ENCODE measurements around the gene CDR2.
"Not testable (repeated sequence)": the region's sequence is repeated elsewhere in the genome, so short reads cannot be mapped to it uniquely, and the experiment has no call there.

Gene CDR2

DNA sequence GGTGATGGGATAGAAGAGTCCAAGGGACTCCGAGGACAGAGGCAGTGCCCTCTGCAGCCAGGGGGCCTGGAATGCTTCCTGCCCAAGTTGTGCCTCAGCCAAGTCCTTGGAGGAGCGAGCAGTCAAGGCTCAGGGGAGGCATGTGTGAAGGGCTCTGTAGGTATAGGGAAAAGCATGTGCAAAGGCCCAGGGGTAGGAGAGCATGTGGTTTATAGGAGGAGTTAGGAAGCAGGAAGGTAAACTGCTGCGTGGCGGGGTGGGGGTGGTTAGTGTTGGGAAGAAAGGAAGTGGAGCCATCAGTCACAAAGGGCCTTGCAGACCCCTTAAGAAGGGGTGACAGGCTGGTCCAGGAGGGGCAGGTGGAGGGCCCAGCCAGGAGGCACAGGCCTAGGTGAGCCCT lies 70.0 kb downstream of the CDR2 start:
- Histone ChIP-seq H3K27me3 (ENCODE audit: insufficient read depth, low read depth, severe bottlenecking) (no peaks in the 10 kb centered on the region), H3K27ac (no peak overlapping the region), H3K36me3 (peaks cover 79% of the 10 kb centered on the region), H3K4me3 (ENCODE audit: low read depth, low read length) (no peak overlapping the region), H3K9me3 (ENCODE audit: severe bottlenecking) (no peaks in the 10 kb centered on the region)
- DNase-seq, result no peak
- TF ChIP-seq, protein P1, sequence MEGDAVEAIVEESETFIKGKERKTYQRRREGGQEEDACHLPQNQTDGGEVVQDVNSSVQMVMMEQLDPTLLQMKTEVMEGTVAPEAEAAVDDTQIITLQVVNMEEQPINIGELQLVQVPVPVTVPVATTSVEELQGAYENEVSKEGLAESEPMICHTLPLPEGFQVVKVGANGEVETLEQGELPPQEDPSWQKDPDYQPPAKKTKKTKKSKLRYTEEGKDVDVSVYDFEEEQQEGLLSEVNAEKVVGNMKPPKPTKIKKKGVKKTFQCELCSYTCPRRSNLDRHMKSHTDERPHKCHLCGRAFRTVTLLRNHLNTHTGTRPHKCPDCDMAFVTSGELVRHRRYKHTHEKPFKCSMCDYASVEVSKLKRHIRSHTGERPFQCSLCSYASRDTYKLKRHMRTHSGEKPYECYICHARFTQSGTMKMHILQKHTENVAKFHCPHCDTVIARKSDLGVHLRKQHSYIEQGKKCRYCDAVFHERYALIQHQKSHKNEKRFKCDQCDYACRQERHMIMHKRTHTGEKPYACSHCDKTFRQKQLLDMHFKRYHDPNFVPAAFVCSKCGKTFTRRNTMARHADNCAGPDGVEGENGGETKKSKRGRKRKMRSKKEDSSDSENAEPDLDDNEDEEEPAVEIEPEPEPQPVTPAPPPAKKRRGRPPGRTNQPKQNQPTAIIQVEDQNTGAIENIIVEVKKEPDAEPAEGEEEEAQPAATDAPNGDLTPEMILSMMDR (IDR thresholded peaks at IDR 0.05; ENCODE audit: low read depth, low read length), result no peak

DNA sequence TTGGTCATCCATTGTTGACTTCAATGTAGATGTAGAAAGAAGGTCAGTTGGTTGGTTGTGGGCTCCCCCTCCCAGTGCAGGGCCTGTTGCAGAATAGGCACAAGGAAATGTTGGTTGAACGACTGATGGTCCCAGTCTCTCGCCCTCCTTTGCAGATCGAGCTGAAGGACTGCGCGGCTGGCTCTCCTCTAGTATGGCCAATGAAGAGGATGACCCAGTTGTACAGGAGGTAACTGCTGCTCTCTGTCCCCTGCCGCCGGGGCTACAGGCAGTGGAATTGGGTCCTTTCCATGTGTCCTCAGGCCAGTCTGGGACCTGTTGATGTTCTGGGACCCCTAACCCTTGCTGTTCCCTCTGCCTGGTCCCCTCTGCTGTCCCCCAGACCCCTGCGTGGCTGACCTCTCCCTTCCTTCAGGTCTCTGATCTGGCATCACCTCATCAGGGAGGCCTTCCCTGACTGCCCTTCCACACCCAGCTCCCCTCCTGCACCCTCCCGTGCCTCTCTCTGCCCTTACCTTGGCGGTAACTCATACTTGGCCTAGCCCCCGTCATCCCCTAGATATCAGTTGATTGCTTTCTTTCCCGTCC lies 71.5 kb downstream of the CDR2 start:
- Histone ChIP-seq H3K4me3 (ENCODE audit: low read depth, low read length) (no peak overlapping the region), H3K27ac (no peak overlapping the region), H3K27me3 (ENCODE audit: insufficient read depth, low read depth, severe bottlenecking) (no peaks in the 10 kb centered on the region), H3K9me3 (ENCODE audit: severe bottlenecking) (no peaks in the 10 kb centered on the region), H3K36me3 (peaks cover 77% of the 10 kb centered on the region)
- DNase-seq, result no peak
- TF ChIP-seq, protein P1 (IDR thresholded peaks at IDR 0.05; ENCODE audit: low read depth, low read length), result no peak

DNA sequence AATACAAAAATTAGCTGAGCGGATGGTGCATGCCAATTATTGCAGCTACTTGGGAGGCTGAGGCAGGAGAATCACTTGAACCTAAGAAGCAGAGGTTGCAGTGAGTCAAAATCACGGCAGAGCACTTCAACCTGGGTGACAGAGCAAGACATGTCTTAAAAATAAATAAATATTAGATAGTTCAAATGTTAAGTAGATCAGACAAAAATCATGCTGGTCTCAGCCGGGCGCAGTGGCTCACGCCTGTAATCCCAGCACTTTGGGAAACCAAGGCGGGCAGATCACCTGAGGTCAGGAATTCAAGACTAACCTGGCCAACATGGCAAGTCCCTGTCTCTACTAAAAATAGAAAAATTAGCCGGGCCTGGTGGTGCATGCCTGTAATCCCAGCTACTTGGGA lies 73.0 kb downstream of the CDR2 start:
- not testable (repeated sequence) for H3K27ac ChIP-seq; H3K4me3 ChIP-seq (ENCODE audit: low read depth, low read length); H3K27me3 ChIP-seq (ENCODE audit: insufficient read depth, low read depth, severe bottlenecking); H3K9me3 ChIP-seq (ENCODE audit: severe bottlenecking); DNase-seq
- peaks cover 70% of the 10 kb centered on the region for H3K36me3 ChIP-seq

DNA sequence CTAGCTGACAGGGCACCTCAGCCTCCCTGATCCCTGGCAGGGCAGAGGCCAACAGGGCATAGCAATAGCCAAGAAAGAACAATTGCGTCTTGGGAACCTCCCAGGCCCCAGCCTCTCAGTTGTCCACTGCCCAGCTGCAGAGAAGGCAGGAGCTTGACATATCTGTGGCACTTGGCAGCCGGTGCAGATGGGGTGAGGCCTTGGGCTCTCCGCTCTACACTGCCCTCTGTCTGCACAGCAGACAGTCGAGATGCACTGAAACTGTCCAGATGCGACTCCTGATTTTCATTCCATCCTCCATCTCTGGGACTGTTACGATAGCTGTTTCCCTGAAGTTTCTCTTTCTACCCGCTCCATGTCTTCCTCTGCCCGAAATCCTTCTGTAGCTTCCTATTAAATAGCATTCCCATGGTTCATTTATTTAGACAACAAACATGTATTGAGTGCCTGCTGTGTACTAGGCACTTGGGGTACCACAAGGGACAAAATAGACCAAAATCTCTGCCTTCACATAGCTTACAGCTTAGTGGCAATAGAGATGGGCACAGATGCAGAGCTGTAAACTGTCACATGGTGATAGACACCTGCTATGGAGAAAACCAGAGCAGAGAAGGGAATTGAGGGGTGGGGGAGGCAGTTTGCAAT lies 73.9 kb downstream of the CDR2 start:
- no peak overlapping the region for H3K4me3 ChIP-seq (ENCODE audit: low read depth, low read length)
- H3K27ac ChIP-seq, result no peak overlapping the region
- H3K36me3 ChIP-seq, result peaks cover 61% of the 10 kb centered on the region
- H3K9me3 ChIP-seq (ENCODE audit: severe bottlenecking), result no peaks in the 10 kb centered on the region
- TF ChIP-seq, protein P1 (IDR thresholded peaks at IDR 0.05; ENCODE audit: low read depth, low read length), result peak; percentile 87
- peak; percentile 66 for DNase-seq
- no peaks in the 10 kb centered on the region for H3K27me3 ChIP-seq (ENCODE audit: insufficient read depth, low read depth, severe bottlenecking)

DNA sequence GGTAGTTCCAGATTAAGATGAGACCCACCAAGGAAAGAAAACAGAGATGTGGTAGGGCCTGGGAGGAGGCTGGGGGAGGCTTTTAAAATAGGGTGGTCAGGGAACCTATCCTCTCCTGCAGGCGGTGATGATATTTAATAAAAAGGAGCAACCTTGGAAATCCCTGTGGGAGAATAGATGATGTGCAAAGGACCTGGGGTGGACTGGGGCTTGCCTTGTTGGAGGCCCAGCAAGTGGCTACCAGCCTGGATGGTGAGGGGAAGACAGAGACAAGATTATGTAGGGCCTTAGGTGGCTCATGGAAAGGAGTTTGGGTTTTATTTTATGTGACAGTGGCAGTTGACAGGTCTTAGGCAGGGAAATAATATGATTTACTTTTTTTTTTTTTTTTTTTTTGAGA lies 75.4 kb downstream of the CDR2 start:
- H3K4me3 ChIP-seq (ENCODE audit: low read depth, low read length), result no peak overlapping the region

More for the DNA sequence above, 75.4 kb downstream of the CDR2 start:
- TF ChIP-seq, protein P1 (IDR thresholded peaks at IDR 0.05; ENCODE audit: low read depth, low read length), result no peak
- Histone ChIP-seq H3K9me3 (ENCODE audit: severe bottlenecking) (no peaks in the 10 kb centered on the region), H3K36me3 (peaks cover 46% of the 10 kb centered on the region), H3K27me3 (ENCODE audit: insufficient read depth, low read depth, severe bottlenecking) (no peaks in the 10 kb centered on the region), H3K27ac (no peak overlapping the region)
- DNase-seq, result no peak
